GM12878 (cell line): ENCODE data around the gene HAPLN2. TPM values are rescaled to one million over a fixed set of nuclear protein-coding genes. Genes with fewer than 3 reads are reported as not detected.

ENCODE experiments used
- BACH1 ChIP-seq: fragments of 450-650 bp; IDR thresholded peaks from 2 replicates; pipeline ENCODE4 v1.6.1; 2017; ENCODE audit warnings: mild to moderate bottlenecking, borderline replicate concordance
- BMI1 ChIP-seq: fragments of 450-650 bp; IDR thresholded peaks from 2 replicates; pipeline ENCODE4 v1.6.1; 2016; ENCODE audit warnings: mild to moderate bottlenecking, moderate library complexity, borderline replicate concordance
- BRCA1 ChIP-seq: IDR thresholded peaks from 2 replicates; pipeline ENCODE4 v1.6.1; 2011; ENCODE audit warnings: low read depth, low read length, improper control_type of control experiment
- CBFB ChIP-seq: IDR thresholded peaks from 2 replicates; pipeline ENCODE4 v1.6.1; 2016; ENCODE audit warnings: antibody characterized with exemption, low read depth
- CBX5 ChIP-seq: sonication (generic); IDR thresholded peaks from 2 replicates; pipeline ENCODE4 v1.6.1; 2016; ENCODE audit warnings: low read depth, moderate library complexity, mild to moderate bottlenecking, inconsistent platforms
- CHD2 ChIP-seq: IDR thresholded peaks from 2 replicates; pipeline ENCODE4 v1.6.1; 2011; ENCODE audit warnings: low read depth, low read length, improper control_type of control experiment, borderline replicate concordance
- EGR1 ChIP-seq, 2 experiments: IDR thresholded peaks; 1 replicate in 1 of 2; 2 replicates in 1 of 2; pipeline ENCODE4 v1.6.1; 2011 to 2012; ENCODE audit warnings: low read depth in 2 of 2, low read length in 2 of 2, borderline replicate concordance in 1 of 2, mild to moderate bottlenecking in 1 of 2, moderate library complexity in 1 of 2
- EP300 ChIP-seq, 2 experiments: fragments of 150-350 bp in 1 of 2; IDR thresholded peaks; 2 replicates each; pipeline ENCODE4 v1.6.1; 2011 to 2012; ENCODE audit warnings: low read depth in 2 of 2, low read length in 2 of 2, borderline replicate concordance in 1 of 2, improper control_type of control experiment in 1 of 2, inconsistent platforms in 1 of 2; ENCODE audit not compliant: control insufficient read depth in 1 of 2
- FOXM1 ChIP-seq: IDR thresholded peaks from 2 replicates; pipeline ENCODE4 v1.6.1; 2012; ENCODE audit warnings: low read depth, mild to moderate bottlenecking, inconsistent platforms, low read length, moderate library complexity
- KLF5 ChIP-seq: fragments of 450-650 bp; IDR thresholded peaks from 2 replicates; pipeline ENCODE4 v1.6.1; 2014; ENCODE audit warnings: mild to moderate bottlenecking; ENCODE audit not compliant: partially characterized antibody
- MTA2 ChIP-seq: fragments of 450-650 bp; IDR thresholded peaks from 2 replicates; pipeline ENCODE4 v1.6.1; 2016; ENCODE audit warnings: low read depth, mild to moderate bottlenecking, moderate library complexity
- NFXL1 ChIP-seq: fragments of 450-650 bp; IDR thresholded peaks from 2 replicates; pipeline ENCODE4 v1.6.1; 2017; ENCODE audit warnings: antibody characterized with exemption, mild to moderate bottlenecking, borderline replicate concordance
- PML ChIP-seq: IDR thresholded peaks from 2 replicates; pipeline ENCODE4 v1.6.1; 2012; ENCODE audit warnings: low read length, inconsistent platforms
- RAD21 ChIP-seq: IDR thresholded peaks from 2 replicates; pipeline ENCODE4 v1.6.1; 2011; ENCODE audit warnings: mild to moderate bottlenecking, low read depth, low read length, moderate library complexity; ENCODE audit not compliant: insufficient read depth
- SIX5 ChIP-seq: IDR thresholded peaks from 2 replicates; pipeline ENCODE4 v1.6.1; 2011; ENCODE audit warnings: mild to moderate bottlenecking, low read depth, low read length, moderate library complexity; ENCODE audit not compliant: severe bottlenecking
- SMAD1 ChIP-seq: fragments of 450-650 bp; IDR thresholded peaks from 2 replicates; pipeline ENCODE4 v1.6.1; 2018; ENCODE audit warnings: mild to moderate bottlenecking, low read depth; ENCODE audit not compliant: partially characterized antibody
- SUPT20H ChIP-seq: IDR thresholded peaks from 2 replicates; pipeline ENCODE4 v1.6.1; 2011; ENCODE audit warnings: low read depth, mild to moderate bottlenecking, low read length, moderate library complexity, borderline replicate concordance; ENCODE audit not compliant: control insufficient read depth
- WRNIP1 ChIP-seq: IDR thresholded peaks from 2 replicates; pipeline ENCODE4 v1.6.1; 2011; ENCODE audit warnings: low read depth, low read length, improper control_type of control experiment, borderline replicate concordance
- polyA plus RNA-seq, 11 experiments: library from polyadenylated mRNA; depleted of rRNA in 4 of 11; unstranded in 6 of 11; stranded (reverse) in 5 of 11; fragments of >200 nt; fragmentation: Nextera tagmentation in 4 of 11; fragmentation: Illumina TruSeq in 1 of 11; extraction: Ambion mirVana in 4 of 11; extraction: Trizol in 1 of 11; gene quantifications; 1 replicate in 1 of 11; 2 replicates in 10 of 11; pipeline versions ENCODE4 v1.2.1 to v1.2.3, GENCODE V29; 2011 to 2016; ENCODE audit warnings: inconsistent platforms in 2 of 11, missing spikeins in 2 of 11, low read depth in 1 of 11
- total RNA-seq, 4 experiments: library from RNA; depleted of rRNA in 3 of 4; stranded (reverse); fragments of >200 nt in 3 of 4; fragmentation: Illumina TruSeq in 1 of 4; extraction: Trizol in 1 of 4; gene quantifications; 2 replicates each; pipeline versions ENCODE4 v1.2.1 to v1.2.3, GENCODE V29; 2013 to 2021
- TF ChIP-seq, protein P1 (sequence below): fragments of 450-650 bp; IDR thresholded peaks from 2 replicates; pipeline ENCODE4 v1.6.1; 2017; ENCODE audit warnings: mild to moderate bottlenecking, low read depth, inconsistent platforms; ENCODE audit not compliant: poor library complexity, severe bottlenecking
- TF ChIP-seq, protein P2 (sequence below): IDR thresholded peaks from 2 replicates; pipeline ENCODE4 v1.6.1; 2011; ENCODE audit warnings: borderline replicate concordance, low read depth, mild to moderate bottlenecking, moderate library complexity, mixed read lengths, low read length; ENCODE audit not compliant: insufficient read depth; ENCODE audit errors: extremely low read length
- TF ChIP-seq, protein P3 (sequence below): fragments of 450-650 bp; IDR thresholded peaks from 2 replicates; pipeline ENCODE4 v1.6.1; 2017; ENCODE audit warnings: mild to moderate bottlenecking, moderate library complexity

HAPLN2 gene
- total and polyA plus RNA-seq, 10 of the 15 experiments (the other 5 are each of a cell fraction or from before 2014, with no cell fraction given): 0.15 to 0.24 TPM; not detected in 8

DNA sequence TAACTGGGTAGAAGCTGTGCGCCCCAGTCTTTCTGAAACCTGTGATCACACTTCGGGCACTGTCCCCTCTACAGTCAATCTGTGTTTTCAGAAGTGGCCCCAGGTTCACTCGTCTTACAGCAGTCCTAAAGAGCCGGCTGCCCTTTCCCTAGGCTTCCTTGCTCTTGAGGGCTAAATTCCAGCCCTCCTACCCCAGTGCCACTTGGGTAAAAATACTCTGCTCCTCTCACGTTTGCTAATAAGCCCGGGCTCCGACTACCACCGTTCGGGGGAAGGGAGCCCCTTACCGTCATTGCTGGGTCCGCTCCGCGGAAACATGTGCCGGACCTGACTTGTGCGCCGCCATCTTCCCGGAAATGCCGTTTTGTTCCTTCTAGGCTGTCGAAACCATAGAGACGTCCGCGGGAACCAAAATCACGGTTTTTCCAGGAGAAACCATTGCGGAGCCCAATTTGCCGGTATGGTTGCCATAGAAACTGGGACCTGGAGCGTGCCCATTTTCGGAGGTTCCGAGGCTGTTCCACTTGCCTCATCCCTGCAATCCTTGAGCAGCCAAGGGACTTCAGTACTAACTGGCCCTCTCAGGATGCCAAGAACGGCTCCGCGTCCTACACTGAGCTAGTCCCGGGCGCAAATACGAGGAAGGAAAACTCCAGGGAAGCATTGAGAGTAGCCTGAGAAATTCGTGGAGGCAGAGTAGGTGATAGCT is 17.9 kb upstream of the HAPLN2 start, which contains the start of gene GPATCH4 (continued):
- TF ChIP-seq CHD2 (0 out of 2 replicates have a peak, but pooled peaks have one; percentile 27), BACH1 (no peak), KLF5 (no peak), RAD21 (no peak), CBX5 (no peak), SIX5 (no peak), PML (peak; percentile 65; the same call in 1 of the 2 replicates), SMAD1 (no peak), EP300 (IDR thresholded peaks at IDR 0.05; ENCODE audit: borderline replicate concordance in 1 of 2, control insufficient read depth in 1 of 2, low read depth in 2 of 2, low read length in 2 of 2) (0 out of 4 replicates have a peak, but pooled peaks of 1 of the 2 experiments have one; percentile 13), WRNIP1 (no peak), BMI1 (peak; percentile 82), CBFB (peak; percentile 43; the same call in 1 of the 2 replicates), EGR1 (IDR thresholded peaks at IDR 0.05; ENCODE audit: borderline replicate concordance in 1 of 2, low read depth in 2 of 2, low read length in 2 of 2) (peak in 1 of 2 experiments; percentile 63; a peak in 2 of 3 replicates), SUPT20H (no peak), FOXM1 (no peak), BRCA1 (no peak), NFXL1 (no peak), MTA2 (no peak)
- TF ChIP-seq, protein P1, sequence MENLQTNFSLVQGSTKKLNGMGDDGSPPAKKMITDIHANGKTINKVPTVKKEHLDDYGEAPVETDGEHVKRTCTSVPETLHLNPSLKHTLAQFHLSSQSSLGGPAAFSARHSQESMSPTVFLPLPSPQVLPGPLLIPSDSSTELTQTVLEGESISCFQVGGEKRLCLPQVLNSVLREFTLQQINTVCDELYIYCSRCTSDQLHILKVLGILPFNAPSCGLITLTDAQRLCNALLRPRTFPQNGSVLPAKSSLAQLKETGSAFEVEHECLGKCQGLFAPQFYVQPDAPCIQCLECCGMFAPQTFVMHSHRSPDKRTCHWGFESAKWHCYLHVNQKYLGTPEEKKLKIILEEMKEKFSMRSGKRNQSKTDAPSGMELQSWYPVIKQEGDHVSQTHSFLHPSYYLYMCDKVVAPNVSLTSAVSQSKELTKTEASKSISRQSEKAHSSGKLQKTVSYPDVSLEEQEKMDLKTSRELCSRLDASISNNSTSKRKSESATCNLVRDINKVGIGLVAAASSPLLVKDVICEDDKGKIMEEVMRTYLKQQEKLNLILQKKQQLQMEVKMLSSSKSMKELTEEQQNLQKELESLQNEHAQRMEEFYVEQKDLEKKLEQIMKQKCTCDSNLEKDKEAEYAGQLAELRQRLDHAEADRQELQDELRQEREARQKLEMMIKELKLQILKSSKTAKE: no peak
- TF ChIP-seq, protein P2, sequence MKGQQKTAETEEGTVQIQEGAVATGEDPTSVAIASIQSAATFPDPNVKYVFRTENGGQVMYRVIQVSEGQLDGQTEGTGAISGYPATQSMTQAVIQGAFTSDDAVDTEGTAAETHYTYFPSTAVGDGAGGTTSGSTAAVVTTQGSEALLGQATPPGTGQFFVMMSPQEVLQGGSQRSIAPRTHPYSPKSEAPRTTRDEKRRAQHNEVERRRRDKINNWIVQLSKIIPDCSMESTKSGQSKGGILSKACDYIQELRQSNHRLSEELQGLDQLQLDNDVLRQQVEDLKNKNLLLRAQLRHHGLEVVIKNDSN: no peak
- TF ChIP-seq, protein P3, sequence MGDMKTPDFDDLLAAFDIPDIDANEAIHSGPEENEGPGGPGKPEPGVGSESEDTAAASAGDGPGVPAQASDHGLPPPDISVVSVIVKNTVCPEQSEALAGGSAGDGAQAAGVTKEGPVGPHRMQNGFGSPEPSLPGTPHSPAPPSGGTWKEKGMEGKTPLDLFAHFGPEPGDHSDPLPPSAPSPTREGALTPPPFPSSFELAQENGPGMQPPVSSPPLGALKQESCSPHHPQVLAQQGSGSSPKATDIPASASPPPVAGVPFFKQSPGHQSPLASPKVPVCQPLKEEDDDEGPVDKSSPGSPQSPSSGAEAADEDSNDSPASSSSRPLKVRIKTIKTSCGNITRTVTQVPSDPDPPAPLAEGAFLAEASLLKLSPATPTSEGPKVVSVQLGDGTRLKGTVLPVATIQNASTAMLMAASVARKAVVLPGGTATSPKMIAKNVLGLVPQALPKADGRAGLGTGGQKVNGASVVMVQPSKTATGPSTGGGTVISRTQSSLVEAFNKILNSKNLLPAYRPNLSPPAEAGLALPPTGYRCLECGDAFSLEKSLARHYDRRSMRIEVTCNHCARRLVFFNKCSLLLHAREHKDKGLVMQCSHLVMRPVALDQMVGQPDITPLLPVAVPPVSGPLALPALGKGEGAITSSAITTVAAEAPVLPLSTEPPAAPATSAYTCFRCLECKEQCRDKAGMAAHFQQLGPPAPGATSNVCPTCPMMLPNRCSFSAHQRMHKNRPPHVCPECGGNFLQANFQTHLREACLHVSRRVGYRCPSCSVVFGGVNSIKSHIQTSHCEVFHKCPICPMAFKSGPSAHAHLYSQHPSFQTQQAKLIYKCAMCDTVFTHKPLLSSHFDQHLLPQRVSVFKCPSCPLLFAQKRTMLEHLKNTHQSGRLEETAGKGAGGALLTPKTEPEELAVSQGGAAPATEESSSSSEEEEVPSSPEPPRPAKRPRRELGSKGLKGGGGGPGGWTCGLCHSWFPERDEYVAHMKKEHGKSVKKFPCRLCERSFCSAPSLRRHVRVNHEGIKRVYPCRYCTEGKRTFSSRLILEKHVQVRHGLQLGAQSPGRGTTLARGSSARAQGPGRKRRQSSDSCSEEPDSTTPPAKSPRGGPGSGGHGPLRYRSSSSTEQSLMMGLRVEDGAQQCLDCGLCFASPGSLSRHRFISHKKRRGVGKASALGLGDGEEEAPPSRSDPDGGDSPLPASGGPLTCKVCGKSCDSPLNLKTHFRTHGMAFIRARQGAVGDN: peak; percentile 87
